Upper lobe of right lung (tissue), 1 donor: ENCODE measurements around the gene TSKU. TPM values are rescaled to one million over a fixed set of nuclear protein-coding genes. Genes with fewer than 3 reads are reported as not detected.

Experiments used
- ATAC-seq: fragments of 200-7000 bp; cut with Tn5 transposase; one replicate; pipeline ENCODE4 v1.9.1; 2020; ENCODE audit warnings: mild to moderate bottlenecking, moderate library complexity
- DNase-seq: peaks from one replicate; pipeline ENCODE4 v3.0.0-alpha.2; 2020
- H3K27ac ChIP-seq: fragments of 200-600 bp; one replicate; pipeline ENCODE4 v1.8.0; 2022
- H3K27me3 ChIP-seq: fragments of 200-600 bp; one replicate; pipeline ENCODE4 v1.8.0; 2022; ENCODE audit warnings: mild to moderate bottlenecking
- H3K36me3 ChIP-seq: fragments of 200-600 bp; one replicate; pipeline ENCODE4 v1.8.0; 2022
- H3K4me1 ChIP-seq: fragments of 200-600 bp; one replicate; pipeline ENCODE4 v1.8.0; 2022
- H3K4me3 ChIP-seq: fragments of 200-600 bp; one replicate; pipeline ENCODE4 v1.8.0; 2022; ENCODE audit warnings: mild to moderate bottlenecking
- H3K9me3 ChIP-seq: fragments of 200-600 bp; one replicate; pipeline ENCODE4 v1.8.0; 2022
- intact Hi-C: fragments of 100-400 bp; cut with DNase I; formaldehyde crosslinking; loops from one replicate; pipeline ENCODE4 v1.11.0; 2022
- total RNA-seq: library from RNA; stranded (reverse); fragmentation: NEBNext Ultra II Directional; extraction: Animal tissue kit (Norgen Biotek cat#: 25700); gene quantifications from one replicate; pipeline ENCODE4 v1.2.1, GENCODE V29; 2021
- TF ChIP-seq, protein P1 (sequence below): fragments of 200-600 bp; IDR thresholded peaks from one replicate; pipeline ENCODE4 v1.8.0; 2022; ENCODE audit warnings: antibody characterized with exemption
- donor health status: DM: no; HTN: yes; CAD: no; lungs with severe emphysema.

TSKU gene
- total RNA-seq, 1 donor from 2014 or later, result 18.1 TPM

DNA sequence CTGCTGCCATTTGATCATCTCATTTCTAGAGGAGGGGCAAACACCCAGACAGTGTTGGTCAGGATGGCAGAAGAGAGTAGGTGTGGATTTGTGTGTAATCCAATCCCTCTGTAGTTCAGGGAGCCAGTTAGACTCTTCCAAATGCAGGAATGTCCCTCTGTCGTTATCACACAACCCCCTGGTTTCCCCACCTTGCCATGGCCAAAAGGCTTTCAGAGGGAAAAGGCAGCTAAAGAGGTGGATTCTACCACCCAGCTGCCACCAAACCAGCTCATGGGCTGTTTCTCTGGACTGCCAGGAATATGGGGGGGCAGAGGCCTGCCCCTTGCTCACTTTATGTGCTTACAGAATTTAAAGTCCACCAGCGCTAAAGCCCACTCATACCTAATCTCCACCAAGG, 18.1 kb downstream of the TSKU start:
- intact Hi-C loops, result loop anchor here (10.0 kb wide), 2 partner anchors 114 to 234 kb away; partner anchors contain the start of gene B3GNT6
- DNase-seq (no peak), ATAC-seq (no peak)
- Histone ChIP-seq H3K9me3 (no peaks in the 10 kb centered on the region), H3K4me3 (no peak overlapping the region), H3K36me3 (peaks cover 4% of the 10 kb centered on the region), H3K27ac (no peak overlapping the region), H3K4me1 (peaks cover 33% of the 10 kb centered on the region), H3K27me3 (no peaks in the 10 kb centered on the region)
- TF ChIP-seq, protein P1, sequence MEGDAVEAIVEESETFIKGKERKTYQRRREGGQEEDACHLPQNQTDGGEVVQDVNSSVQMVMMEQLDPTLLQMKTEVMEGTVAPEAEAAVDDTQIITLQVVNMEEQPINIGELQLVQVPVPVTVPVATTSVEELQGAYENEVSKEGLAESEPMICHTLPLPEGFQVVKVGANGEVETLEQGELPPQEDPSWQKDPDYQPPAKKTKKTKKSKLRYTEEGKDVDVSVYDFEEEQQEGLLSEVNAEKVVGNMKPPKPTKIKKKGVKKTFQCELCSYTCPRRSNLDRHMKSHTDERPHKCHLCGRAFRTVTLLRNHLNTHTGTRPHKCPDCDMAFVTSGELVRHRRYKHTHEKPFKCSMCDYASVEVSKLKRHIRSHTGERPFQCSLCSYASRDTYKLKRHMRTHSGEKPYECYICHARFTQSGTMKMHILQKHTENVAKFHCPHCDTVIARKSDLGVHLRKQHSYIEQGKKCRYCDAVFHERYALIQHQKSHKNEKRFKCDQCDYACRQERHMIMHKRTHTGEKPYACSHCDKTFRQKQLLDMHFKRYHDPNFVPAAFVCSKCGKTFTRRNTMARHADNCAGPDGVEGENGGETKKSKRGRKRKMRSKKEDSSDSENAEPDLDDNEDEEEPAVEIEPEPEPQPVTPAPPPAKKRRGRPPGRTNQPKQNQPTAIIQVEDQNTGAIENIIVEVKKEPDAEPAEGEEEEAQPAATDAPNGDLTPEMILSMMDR, result no peak

DNA sequence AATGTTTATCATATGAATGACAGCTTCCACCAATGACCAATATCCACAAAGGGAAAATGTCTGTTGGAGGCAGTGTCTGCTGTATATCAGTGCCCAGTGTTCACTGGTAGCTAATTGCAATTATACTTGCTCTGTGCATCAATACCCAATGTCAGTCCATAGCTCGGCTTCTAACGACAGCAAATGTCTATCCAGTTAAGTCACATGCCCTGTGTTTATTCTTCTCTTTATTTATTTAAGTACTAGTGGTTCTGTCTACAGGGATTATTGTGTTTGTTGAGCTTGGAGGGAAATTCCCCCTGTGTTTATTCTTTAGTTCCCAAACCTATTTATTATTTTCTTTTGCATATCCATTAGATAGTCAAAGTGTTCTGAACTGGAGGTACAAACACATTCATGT, 18.6 kb downstream of the TSKU start:
- TF ChIP-seq, protein P1, result no peak
- intact Hi-C loops, result loop anchor here (10.0 kb wide), 2 partner anchors 113 to 233 kb away; partner anchors contain the start of gene B3GNT6
- H3K4me1 ChIP-seq, result peaks cover 33% of the 10 kb centered on the region

GRCh38 chr11:76802151-76802550, 19.0 kb downstream of the TSKU start:
- DNase-seq, result no peak

More for the DNA sequence above, 18.6 kb downstream of the TSKU start:
- no peak overlapping the region for H3K4me3 ChIP-seq
- H3K27me3 ChIP-seq, result no peaks in the 10 kb centered on the region
- ATAC-seq, result no peak
- H3K27ac ChIP-seq, result no peak overlapping the region
- DNase-seq, result no peak
- no peaks in the 10 kb centered on the region for H3K36me3 ChIP-seq
- H3K9me3 ChIP-seq, result no peaks in the 10 kb centered on the region

DNA sequence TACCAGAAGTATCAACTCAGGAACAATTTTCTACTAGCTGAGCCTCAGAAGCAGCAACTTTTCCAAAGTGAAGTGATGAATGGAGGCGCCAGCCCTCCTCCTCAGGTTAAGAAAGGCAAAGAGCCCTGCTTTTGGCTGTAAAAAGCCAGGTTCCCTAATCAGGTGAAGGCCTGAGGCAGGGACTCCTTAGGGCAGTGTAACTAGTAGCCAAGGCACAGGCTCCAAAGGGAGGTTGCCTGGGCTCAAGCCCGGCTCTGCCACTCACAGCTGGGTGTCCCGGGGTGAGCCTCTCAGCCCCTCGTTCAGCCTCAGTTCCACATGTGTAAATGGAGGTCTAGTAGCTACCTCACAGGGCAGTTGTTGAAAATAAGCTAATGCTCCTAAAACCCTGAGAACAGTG, 19.5 kb downstream of the TSKU start:
- no peak overlapping the region for H3K4me3 ChIP-seq
- no peaks in the 10 kb centered on the region for H3K27me3 ChIP-seq
- H3K36me3 ChIP-seq, result no peaks in the 10 kb centered on the region
- intact Hi-C loops, result loop anchor here (10.0 kb wide), 2 partner anchors 112 to 232 kb away; partner anchors contain the start of gene B3GNT6
- H3K9me3 ChIP-seq, result no peaks in the 10 kb centered on the region
- ATAC-seq, result no peak
- peak; percentile 39 for DNase-seq
- H3K4me1 ChIP-seq, result peaks cover 38% of the 10 kb centered on the region
- TF ChIP-seq, protein P1, result no peak
- H3K27ac ChIP-seq, result peak overlapping the region; percentile 48

More at GRCh38 chr11:76802151-76802550, 19.0 kb downstream of the TSKU start:
- Histone ChIP-seq H3K27ac (peak overlapping the region; percentile 48), H3K4me1 (peaks cover 36% of the 10 kb centered on the region), H3K27me3 (no peaks in the 10 kb centered on the region), H3K36me3 (no peaks in the 10 kb centered on the region), H3K9me3 (no peaks in the 10 kb centered on the region), H3K4me3 (no peak overlapping the region)
- no peak for ATAC-seq
- TF ChIP-seq, protein P1, result no peak
- intact Hi-C loops, result loop anchor here (10.0 kb wide), 2 partner anchors 113 to 233 kb away; partner anchors contain the start of gene B3GNT6

DNA sequence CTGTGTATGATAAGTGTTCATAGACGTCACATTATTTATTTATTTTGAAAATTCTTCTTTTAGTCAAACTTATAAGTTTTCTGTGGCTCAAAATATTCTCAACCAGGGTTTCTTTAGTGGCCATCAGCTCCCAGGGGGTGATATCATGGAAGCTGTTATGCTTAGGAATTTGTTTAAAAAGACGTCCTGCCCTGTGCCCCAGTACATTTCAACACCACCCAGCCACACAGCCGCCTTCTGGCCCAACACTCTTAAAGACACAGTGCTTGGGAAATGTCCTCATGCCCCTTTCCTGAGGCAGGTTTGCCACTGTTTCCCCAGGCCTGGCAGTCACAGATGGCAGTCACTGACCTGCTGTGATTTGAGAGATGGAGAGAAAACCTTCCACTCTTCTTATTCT, 19.9 kb downstream of the TSKU start:
- Histone ChIP-seq H3K27me3 (no peaks in the 10 kb centered on the region), H3K4me1 (peaks cover 38% of the 10 kb centered on the region), H3K9me3 (no peaks in the 10 kb centered on the region), H3K4me3 (no peak overlapping the region), H3K27ac (peak overlapping the region; percentile 48), H3K36me3 (no peaks in the 10 kb centered on the region)
- TF ChIP-seq, protein P1, result no peak
- ATAC-seq (peak; percentile 42), DNase-seq (peak; percentile 64)
- intact Hi-C loops, result loop anchor here (10.0 kb wide), 2 partner anchors 112 to 232 kb away; partner anchors contain the start of gene B3GNT6
